Stimulated activated naive CD4-positive, alpha-beta T cell treated with Interleukin-2 at 50 U/mL for 16 hours (primary cell): ENCODE results near the gene CARS2.

ENCODE experiments used
- DNase-seq: peaks from one replicate; lab custom pipeline; 2025; lab: John Stamatoyannopoulos, UW

The CARS2 gene

DNA sequence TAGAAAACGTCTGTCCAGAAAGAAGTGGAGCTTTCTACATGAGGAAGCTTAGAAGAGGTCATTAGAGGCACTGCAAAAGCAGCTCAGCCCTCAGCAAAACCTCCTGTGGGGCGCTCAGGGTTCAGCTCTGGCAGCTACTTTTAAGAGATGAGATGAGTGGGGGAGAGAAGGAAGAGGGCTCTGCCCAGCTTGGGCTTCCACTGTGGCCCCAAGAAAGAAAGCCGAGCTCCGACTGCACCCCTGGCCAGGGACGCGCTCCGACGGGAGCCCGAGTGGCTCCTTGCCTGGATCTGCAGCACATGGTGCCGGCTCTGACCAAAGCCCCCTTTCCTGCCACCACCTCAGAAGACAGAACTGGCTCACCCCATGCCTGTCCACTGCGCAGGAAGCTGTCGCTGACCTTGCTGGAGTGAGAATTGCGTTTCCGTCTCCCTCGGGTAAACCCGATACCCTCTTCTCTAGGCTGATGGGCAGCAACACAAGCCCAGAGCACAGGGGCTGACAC is 54.1 kb downstream of the CARS2 start:
- no peak for DNase-seq

DNA sequence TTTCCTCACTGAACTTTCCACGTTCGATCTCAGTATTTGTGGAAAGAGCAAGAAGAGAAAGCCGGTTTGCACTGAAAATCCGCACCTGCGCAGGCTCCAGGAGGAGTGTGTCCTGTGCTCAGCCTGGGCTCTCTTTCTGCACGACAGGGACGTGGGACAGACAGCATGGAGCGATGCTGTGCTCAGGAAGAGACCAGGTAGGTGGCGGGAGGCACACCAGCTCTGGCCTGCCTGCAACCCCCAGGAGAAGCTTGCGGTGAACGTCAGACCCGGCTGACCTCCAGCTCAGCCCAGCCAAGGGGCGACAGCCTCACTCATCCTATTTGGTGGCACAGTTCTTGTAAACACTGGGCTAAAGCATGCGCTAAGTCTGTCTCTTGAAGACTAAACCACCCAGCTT is 54.6 kb downstream of the CARS2 start:
- no peak for DNase-seq

- DNase-seq = no peak
Observed at GRCh38 chr13:110650436-110650835, 55.5 kb downstream of the CARS2 start.

DNA sequence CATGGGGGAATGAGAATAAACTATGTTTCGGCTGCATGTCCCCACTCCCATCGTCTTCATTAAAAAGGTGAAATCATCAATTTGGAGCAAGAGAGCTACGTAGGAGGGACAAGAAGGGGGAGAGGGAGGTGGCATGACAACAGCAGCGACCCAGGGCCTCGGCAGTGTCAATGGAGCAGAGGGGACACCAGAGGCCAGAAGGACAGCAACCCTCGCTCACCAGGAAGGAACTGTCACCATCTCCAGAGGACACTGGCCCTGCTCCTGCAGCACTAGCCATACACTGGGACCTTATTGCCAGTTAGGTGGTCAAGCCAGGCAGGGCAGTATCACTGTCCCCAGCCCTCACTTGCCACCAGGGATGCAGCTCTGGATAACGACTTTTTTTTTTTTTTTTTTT is 56.4 kb downstream of the CARS2 start:
- DNase-seq = no peak

DNA sequence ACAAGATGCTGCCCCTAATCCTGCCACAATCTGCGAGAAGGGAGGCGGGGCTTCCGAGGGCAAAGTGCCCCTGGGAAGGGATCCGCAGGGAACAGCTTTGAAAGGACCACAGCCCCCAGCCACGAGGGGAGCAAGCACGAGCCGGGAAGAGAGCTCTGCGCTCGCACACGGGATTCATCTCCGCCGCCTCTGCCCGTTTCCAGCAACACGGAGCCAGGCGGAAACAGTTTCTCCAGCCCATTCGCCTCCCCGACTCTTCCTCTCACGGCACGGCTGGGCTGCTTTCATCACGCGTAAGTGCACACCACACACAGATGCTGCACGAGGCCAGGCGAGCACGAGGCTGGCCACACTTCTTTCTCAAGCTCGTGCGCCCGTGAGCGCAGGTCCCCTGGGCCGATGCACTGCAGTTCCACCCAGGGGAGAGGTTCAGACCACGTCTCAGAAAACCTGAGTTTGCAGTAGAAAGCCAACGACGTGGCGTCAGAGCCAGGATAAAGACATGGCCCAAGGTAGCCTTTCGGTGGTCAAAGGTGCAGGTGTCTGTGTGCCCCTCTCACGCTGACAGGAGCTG is 57.0 kb downstream of the CARS2 start:
- DNase-seq = no peak

- DNase-seq = no peak
Observed at GRCh38 chr13:110648146-110648819, 57.6 kb downstream of the CARS2 start.

- DNase-seq = no peak
Observed at GRCh38 chr13:110647365-110647737, 58.6 kb downstream of the CARS2 start.

DNA sequence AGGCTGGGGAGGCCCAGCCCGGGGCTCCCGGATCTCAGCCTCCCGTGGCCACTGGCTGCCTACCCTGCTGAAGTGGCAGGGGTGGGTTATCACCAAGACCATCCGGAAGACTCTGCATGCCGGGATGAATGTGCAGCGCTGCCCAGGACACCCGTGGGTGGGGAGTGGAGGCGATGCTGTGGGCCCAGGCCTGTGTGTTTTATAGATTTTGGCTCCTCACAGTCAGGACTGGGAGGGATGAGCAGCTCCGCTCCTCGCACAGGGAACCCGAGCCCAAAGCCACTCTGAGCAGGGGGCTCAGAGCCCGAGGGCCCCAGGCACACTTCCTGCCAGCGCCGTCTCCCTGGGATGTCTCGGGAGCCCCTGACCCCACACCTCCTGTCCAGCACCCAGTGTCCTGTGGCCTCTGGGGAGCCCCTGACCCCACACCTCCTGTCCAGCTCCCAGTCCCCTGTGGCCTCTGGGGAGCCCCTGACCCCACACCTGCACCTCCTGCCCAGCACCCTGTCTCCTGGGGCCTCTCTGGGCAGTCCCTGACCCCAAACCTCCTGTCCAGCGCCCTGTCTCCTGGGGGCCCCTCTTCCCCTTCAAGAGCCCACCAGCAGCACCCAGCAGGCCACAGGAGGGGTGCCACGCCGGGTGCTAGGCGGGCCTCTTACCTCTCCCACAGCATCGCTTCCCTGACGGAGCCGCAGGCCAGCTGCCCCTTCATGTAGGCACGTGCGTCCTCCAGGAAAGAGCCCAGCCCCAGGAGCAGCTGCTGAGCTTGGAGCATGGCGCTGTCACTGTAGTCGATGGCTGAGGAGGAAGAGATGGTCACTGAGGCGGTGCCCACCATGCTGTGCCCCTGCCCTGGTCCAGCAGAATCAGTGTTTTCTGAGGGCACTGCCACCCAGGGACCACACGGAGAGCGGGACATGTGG is 59.2 kb downstream of the CARS2 start:
- no peak for DNase-seq

- DNase-seq = no peak
Observed at GRCh38 chr13:110645750-110646149, 60.2 kb downstream of the CARS2 start.

GRCh38 chr13:110644892-110645521 is 60.9 kb downstream of the CARS2 start:
- peak; percentile 18 for DNase-seq

GRCh38 chr13:110643768-110644421 is 62.0 kb downstream of the CARS2 start:
- DNase-seq = no peak

- DNase-seq = no peak
Observed at GRCh38 chr13:110643324-110643723, 62.6 kb downstream of the CARS2 start.

DNA sequence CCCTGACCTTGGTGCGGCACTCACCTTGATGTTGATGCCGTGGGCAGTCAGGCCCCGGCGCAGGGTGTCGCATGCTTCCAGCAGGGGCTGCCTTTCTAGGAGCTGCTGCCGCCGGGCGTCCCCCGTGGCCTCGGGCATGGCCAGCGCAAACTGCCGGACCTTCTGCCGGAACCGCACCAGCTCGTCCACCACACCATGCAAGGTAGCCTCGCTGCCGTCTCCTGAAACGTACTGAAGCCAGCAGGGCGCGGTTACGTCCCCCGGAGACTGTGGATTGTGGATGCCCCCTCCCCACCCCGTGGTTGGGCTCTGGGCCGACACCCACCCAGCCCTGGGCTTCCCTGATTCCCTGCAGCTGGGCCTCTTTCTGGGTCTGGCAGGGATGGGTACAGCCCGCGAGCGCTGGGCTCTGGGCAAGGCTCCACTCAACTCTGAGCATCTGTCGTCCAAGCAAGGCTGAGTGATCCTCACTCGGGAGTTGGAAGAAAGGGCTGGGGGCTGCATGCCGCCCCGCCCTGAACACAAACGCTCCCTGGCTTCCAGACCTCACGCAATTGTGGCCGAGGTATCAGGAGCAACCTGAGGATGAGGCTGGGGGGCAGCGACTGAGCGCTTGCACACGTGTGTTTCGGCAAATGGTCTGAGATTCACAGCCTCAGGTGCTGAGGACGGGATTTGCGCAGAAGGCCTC is 63.5 kb downstream of the CARS2 start:
- DNase-seq = no peak

GRCh38 chr13:110641055-110642015 is 64.6 kb downstream of the CARS2 start:
- DNase-seq = no peak

DNA sequence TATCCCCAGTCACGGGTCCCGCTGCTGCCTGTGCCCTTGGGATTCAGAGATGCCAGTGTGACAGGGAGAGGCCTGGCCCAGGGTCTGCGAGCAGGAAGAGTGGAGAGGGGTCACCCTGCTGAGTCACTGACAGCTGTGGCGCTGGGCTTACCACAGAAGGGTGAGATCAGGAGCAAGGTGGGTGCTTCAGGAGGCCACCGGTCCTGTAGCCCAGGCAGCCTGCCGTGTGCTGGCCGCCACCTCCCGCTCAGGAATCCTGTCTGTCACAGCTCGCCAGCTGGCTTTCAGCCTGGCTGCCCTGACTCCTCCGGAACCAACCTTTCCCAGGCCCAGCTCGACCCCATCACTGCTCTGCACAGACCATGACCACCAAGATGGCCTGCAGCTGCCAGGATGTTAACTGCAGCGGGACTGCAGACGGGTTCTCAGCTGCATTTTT is 65.3 kb downstream of the CARS2 start:
- no peak for DNase-seq

- no peak for DNase-seq
Observed at GRCh38 chr13:110639935-110640334, 66.0 kb downstream of the CARS2 start.

- DNase-seq = no peak
Observed at GRCh38 chr13:110638814-110639806, 66.8 kb downstream of the CARS2 start.

- no peak for DNase-seq
Observed at GRCh38 chr13:110638257-110638656, 67.7 kb downstream of the CARS2 start.

DNA sequence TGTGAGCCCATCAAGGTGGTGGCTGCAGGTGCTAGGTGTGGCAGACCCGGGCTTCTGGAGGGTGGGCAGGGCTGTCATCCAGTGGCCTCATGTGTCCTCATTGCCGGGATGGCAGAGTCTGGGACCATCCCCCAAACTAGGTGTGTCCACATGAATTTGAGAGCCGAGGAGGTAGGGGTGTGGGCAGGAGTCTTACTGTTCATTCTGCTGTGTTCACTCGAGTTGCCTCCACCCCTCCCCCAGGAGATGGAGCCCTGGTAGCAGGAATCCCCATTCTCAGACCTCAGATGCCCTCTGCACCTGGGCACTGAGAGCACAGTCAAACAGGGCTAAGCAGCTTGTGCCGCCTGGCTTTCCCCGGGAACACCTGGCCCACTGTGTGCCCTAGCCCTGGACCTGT is 68.2 kb downstream of the CARS2 start:
- no peak for DNase-seq
